ENCODE data around the gene FAM83E.
A peak's percentile ranks its signal among the peaks of the same experiment; 100 is the strongest.
"Not testable (repeated sequence)": the region's sequence is repeated elsewhere in the genome, so short reads cannot be mapped to it uniquely, and the experiment has no call there.

The FAM83E gene

GRCh38 chr19:48614436-48615230 is at the start of gene FAM83E:
Gene FAM83E, minus strand, starts transcription at chr19:48615076. Its CDS starts 1,704 bp downstream, at chr19:48613372.
- DNase-seq, result peak; percentile 44
- ATAC-seq, result no peak

- ATAC-seq (no peak), DNase-seq (no peak)
Measured at GRCh38 chr19:48664476-48664875, 49.6 kb upstream of the FAM83E start.

GRCh38 chr19:48663667-48664066 is 48.8 kb upstream of the FAM83E start:
- ATAC-seq (no peak), DNase-seq (no peak)

- DNase-seq (no peak), ATAC-seq (no peak)
Measured at GRCh38 chr19:48661711-48662090, 46.8 kb upstream of the FAM83E start.

- ATAC-seq, result peak; percentile 89
- DNase-seq, result peak; percentile 87
Measured at GRCh38 chr19:48660852-48661710, 46.2 kb upstream of the FAM83E start.

- ATAC-seq, result no peak
Measured at GRCh38 chr19:48659768-48660167, 44.9 kb upstream of the FAM83E start.

GRCh38 chr19:48658483-48658882 is 43.6 kb upstream of the FAM83E start:
- DNase-seq (no peak), ATAC-seq (no peak)

More at GRCh38 chr19:48659768-48660167, 44.9 kb upstream of the FAM83E start:
- DNase-seq, result no peak

- DNase-seq, ATAC-seq: not testable (repeated sequence)
Measured at GRCh38 chr19:48657828-48658227, 43.0 kb upstream of the FAM83E start.

- DNase-seq (no peak), ATAC-seq (no peak)
Measured at GRCh38 chr19:48656840-48657474, 42.1 kb upstream of the FAM83E start.

- ATAC-seq, result no peak
- DNase-seq, result no peak
Measured at GRCh38 chr19:48654299-48655059, 39.6 kb upstream of the FAM83E start.

- DNase-seq (no peak), ATAC-seq (no peak)
Measured at GRCh38 chr19:48651683-48652048, 36.8 kb upstream of the FAM83E start.

GRCh38 chr19:48650974-48651682 is 36.3 kb upstream of the FAM83E start:
- DNase-seq (no peak), ATAC-seq (no peak)

- ATAC-seq (no peak), DNase-seq (no peak)
Measured at GRCh38 chr19:48648134-48648533, 33.3 kb upstream of the FAM83E start.

- no peak for DNase-seq
- ATAC-seq, result no peak
Measured at GRCh38 chr19:48646722-48647216, 31.9 kb upstream of the FAM83E start.

GRCh38 chr19:48646001-48646721 is 31.3 kb upstream of the FAM83E start, which contains the start of gene CA11:
Gene CA11, minus strand, starts transcription at chr19:48646187. Its CDS starts 555 bp downstream, at chr19:48645632.
- peak; percentile 93 for DNase-seq
- peak; percentile 88 for ATAC-seq

- no peak for ATAC-seq
- DNase-seq, result no peak
Measured at GRCh38 chr19:48645620-48646000, 30.7 kb upstream of the FAM83E start.

- DNase-seq (peak; percentile 74), ATAC-seq (peak; percentile 80)
Measured at GRCh38 chr19:48644839-48645619, 30.2 kb upstream of the FAM83E start.

GRCh38 chr19:48644355-48644754 is 29.5 kb upstream of the FAM83E start:
- DNase-seq (no peak), ATAC-seq (no peak)

- no peak for ATAC-seq
- DNase-seq, result no peak
Measured at GRCh38 chr19:48642862-48643261, 28.0 kb upstream of the FAM83E start.

- DNase-seq, result no peak
- ATAC-seq, result no peak
Measured at GRCh38 chr19:48641850-48642249, 27.0 kb upstream of the FAM83E start.
